ENCODE measurements around the gene DENND2A.
"Not testable (repeated sequence)": the region's sequence is repeated elsewhere in the genome, so short reads cannot be mapped to it uniquely, and the experiment has no call there.

The DENND2A gene

DNA sequence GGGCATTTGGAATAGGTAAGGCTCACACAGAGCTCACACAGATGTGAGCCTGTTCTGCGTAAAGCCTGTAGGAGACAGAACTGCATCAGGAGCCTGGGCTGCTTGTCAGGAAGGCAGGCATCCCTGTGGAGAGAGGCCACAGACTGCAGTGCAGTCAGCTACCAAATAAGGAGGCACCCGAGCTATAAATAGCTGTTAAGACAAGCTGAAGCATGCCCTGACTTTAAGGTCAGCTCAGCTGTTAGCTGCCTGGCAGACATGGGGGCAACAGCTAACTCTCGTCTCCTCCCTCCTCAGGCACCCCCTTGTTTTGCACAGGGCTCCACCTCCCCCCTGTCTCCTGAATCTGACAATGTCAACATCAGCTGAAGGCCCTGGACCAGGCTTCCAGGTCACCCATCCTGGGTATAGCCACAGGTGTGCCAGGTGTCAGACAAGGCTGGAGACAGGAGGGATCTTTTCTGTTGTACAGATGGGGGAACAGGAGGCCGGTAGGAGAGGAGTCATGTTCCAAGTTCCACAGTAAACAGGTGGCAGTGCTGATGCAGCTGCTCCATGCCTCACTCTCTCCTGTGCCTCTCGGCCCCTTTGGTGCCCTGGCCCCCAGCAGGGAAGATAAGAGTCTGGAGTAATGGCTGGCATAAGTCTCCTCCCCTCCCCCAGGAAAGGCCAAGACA, 133.7 kb downstream of the DENND2A start:
- no peak for DNase-seq (ENCODE audit: low read depth)

DNA sequence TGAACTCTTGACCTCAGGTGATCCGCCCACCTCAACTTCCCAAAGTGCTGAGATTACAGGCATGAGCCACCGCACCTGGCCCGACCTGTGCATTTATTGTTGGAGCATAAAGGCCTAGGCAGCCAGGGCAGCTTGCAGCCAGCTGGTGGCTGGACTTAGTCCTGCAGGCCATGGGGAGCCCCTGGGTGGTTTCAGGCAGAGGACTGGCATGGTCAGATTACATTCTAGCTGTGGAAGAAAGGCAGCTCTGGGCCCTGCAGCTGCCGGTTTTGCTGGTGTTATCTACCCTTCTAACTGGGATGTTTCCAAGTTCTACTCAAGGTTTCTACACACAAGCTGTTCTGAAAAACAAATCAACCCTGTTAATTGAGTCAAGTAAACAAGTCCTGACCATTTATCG, 138.6 kb downstream of the DENND2A start:
- DNase-seq (ENCODE audit: low read depth): no peak

DNA sequence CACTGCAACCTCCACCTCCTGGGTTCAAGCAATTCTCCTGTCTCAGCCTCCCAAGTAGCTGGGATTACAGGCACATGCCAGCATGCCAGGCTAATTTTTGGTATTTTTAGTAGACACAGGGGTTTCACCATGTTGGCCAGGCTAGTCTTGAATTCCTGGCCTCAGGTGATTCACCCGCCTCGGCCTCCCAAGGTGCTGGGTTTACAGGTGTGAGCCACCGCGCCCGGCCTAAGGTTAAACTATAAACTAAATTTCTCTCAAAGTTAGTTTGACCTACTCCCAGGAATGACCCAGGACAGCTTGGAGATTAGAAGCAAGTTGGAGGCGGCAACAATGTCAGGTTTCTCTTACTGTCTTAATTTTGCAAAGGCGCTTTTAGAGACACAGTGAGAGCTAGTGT, 142.8 kb downstream of the DENND2A start:
- not testable (repeated sequence) for DNase-seq (ENCODE audit: low read depth)

DNA sequence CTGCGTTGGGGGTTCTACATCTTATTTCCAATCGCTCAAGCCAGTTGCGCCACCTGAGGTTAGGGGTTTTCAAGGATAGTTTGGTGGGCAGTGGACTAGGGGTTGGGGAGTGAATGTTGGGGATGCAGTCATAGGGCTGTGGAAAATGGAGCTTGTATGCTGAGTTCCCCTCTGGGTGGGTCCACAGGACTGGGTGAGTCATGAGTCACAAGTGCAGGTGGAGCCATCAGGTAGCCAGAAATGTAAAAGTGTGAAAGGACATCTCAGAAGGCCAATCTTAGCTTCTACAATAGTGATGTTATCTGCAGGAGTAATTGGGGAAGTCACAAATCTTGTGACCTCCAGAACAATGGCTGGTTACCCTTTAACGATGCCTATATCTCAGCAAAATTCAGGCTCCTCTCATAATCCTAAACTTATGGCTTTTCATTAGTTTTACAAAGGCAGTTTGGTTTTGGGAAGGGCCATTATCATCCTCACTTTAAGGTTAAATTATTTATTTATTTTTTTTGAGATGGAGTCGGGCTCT, 143.3 kb downstream of the DENND2A start:
- DNase-seq (ENCODE audit: low read depth): no peak

DNA sequence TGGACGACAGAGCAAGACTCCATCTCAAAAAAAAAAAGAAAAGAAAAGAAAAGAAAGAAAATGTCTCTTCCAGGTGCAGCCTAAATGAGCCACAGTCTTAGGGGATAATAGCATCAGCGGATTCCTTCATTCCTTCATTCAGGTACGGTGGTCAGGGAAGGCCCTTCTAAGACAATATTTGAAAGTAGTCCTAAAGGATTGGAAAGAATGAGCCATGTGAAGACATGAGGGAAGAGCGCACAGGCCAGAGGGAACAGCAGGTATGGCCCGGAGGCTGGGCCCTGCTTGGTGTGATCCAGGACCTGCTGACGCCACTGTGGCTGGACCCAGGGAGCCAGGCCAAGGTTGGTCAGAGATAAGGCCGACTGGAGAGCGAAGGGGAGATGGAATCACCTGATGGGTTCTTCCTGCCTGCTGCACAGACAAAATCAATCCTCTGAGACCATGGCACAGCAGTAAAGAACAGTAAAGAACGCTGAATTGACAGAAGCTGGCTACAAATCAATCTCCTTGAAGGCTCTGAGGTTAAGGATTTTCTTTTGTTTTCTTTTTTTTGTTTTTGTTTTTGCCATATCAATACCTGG, 145.0 kb downstream of the DENND2A start:
- DNase-seq (ENCODE audit: low read depth): no peak

DNA sequence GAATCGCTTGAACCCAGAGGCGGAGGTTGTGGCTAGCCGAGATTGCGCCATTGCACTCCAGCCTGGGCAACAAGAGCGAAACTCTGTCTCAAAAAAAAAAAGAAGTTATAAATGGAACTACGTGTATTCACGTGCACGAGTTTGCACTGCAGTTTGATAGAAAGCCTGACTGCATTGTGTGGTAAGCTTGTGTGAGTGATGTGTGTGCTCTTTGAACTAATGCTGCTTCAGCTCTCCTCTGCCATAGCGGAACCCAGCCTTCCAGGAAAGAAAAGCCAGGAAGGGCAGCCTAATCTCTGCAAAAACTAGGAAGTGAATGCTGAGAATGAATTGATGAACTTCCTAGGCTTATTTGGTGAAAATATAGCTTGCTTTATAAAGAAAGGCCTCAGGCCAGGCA, 145.7 kb downstream of the DENND2A start:
- DNase-seq (ENCODE audit: low read depth): no peak

DNA sequence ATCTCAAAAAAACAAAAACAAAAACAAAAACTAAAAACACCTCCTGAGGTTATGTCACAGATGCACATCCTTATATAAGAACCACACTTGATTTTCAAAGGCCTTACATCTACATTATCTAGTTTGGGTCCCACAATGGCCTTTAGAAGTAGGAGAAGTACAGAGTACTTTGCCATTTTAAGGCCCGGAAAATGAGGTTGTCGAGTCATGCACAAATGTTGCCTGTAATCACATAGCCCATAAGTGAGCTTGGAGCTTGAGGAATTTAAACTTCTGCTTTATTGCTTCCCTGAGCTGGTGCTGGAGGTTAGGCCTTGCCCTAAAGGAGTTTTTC, 151.6 kb downstream of the DENND2A start:
- DNase-seq (ENCODE audit: low read depth): no peak

DNA sequence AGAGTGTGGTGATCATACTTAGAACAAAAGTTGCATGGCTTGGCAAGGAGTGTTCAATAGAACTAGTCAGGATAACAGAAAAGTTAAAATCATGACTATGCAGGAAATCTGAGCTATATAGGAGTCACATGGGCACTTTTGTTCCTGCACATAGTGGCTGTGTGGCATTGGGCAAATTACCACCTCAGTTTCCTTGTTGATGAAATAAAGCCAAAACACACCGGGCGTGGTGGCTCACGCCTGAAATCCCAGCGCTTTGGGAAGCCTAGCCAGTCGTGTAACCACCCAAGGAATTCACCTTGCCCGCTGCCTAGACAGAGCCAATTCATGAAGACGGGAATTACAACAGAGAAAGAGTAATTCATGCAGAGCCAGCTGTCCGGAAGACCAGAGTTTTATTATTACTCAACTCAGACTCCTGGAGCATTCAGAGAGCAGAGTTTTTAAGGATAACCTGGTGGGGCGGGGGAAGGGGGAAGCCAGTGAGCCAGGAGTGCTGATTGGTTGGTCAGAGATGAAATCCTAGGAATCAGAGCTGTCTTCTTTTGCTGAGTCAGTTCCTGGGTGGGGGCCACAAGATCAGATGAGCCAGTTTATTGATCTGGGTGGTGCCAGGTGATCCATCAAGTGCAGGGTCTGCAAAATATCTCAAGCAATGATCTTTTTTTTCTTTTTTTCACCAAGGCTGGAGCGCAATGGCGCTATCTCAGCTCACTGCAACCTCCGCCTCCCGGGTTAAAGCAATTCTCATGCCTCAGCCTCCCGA, 154.9 kb downstream of the DENND2A start:
- DNase-seq (ENCODE audit: low read depth): no peak

DNA sequence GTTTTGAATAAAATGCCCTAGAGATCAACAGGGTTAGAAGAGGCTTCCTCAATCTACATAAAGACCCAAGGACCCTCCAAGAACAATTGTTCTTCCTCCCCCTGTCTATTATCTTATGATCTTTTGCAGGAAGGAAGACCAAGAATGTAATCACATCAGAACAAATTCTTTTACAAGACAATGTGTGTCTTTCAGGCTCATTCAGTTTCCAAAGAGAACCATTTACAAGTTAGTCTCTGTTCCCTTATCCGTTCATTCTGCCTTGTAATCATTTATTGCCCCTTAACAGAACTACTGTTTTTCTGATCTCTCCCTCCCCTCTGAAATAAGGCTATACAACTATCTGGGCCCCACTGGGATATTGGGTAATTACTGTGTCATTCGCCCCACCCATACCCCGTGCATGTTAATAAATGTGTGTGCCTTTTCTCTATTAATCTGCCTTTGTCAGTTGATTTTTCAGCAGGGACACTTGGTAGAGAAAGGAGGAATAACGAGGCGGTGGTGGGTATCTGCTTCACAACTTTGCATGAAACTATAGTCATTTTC, 155.6 kb downstream of the DENND2A start:
- DNase-seq (ENCODE audit: low read depth): no peak

DNA sequence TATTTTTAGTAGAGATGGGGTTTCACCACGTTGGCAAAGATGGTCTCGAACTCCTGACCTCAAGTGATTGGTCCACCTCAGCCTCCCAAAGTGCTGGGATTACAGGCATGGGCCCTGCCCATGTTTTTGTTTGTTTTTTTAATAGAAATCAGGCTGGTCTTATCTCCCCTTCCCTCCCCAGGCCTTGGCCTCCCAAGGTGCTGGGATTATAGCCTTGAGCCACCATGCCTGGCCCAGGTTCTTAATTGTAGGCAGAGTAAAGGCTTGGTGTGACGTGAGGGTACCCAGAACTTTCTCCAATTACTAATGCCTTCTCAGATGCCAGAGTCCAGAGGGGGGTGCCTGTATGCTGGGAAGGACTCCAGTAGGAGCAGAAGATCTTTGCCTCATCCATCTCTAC, 156.1 kb downstream of the DENND2A start:
- DNase-seq (ENCODE audit: low read depth): no peak

DNA sequence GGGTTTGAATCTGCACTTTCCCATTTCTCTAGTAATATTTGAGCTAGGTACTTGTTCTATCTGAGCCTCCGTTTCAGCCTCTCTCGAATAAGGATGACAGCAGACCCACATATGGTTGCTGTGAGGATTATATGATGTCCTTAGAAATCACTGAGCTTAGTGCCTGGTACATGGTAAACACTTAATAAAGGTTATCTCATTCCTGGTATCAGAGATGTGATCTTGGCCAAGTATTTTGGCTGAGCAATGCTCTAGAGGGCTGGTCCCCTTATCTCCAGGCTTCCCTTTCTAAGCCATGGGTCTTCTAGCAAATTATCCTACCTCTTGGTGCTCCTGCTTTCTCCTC, 160.9 kb downstream of the DENND2A start:
- DNase-seq (ENCODE audit: low read depth): no peak

DNA sequence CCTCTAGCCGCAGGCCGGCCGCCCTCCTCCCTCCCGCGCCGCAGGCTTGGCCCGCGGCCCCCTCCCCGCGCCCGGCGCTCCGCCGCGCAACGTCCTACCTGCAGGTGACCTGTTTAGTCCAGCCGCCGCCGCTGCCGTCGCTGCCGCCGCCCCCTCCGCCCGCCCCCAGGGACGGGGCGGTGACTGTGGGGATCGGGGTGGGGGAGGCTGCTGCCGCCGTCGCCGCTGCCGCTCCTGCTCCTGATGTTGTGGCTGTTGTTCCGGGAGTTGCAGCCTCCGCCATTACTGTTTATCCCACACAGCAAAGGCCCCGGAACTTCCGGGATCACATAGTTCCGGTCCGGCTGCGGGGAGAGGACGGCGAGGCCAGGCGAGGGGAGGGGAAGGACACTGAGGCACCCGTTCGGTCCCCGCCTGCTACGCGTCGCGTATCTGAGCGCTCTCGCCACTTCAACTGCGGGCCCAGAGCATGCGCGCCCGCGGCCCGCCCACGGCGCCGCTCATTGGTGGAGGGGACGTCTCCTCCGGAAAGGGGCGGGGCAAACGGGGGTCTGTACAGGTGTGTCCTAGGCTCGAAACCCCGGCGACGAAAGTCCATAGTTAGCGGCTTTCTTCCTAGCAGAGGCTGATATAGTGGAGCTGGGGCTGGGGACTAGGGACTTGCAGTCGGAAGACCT, 161.4 kb downstream of the DENND2A start, which contains the start of gene MKRN1:
MKRN1 (minus strand) TSS at position 444 of the 677 bp plus-strand sequence; CDS start at position 283, 161 bp downstream.
- DNase-seq (ENCODE audit: low read depth): peak; percentile 56

DNA sequence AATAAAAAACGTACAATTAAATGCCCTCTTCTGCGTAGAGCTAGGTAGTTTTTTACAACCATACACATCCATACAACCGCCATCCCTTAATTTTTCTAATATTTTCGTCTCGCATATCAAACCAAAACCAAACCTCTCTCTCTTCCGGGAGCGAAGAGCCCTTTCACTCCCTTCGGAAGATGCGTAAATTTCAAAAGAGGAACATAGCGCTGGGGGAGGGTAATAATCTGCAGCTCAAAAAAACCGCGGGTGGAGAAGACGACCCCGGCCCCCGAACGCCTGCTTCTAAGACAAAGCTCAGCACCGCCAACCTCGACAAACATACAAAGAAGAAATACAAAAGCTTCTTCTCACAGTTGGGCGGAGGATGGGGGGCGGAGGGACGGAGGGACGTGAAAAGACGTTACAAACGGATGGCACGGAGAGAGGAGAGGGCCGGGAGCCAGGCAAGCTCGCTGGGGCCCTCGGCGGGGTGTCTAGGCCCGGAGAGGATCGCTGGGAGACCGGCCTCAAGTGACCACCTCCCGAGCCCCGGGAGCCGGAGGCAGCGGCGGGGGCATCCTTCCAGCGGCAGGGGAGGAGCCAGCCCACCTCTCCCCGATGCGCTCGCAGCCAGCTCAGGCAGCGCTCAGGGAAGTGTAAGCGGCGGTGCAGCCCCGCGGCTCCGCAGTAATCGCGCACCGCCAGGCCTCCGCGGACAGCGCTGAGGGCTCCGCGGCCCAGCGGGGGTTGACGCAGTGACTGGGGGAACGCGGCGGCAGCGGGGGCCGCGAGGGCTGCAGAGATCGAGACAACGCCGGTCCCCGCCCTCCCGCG, 162.2 kb downstream of the DENND2A start:
- no peak for DNase-seq (ENCODE audit: low read depth)

DNA sequence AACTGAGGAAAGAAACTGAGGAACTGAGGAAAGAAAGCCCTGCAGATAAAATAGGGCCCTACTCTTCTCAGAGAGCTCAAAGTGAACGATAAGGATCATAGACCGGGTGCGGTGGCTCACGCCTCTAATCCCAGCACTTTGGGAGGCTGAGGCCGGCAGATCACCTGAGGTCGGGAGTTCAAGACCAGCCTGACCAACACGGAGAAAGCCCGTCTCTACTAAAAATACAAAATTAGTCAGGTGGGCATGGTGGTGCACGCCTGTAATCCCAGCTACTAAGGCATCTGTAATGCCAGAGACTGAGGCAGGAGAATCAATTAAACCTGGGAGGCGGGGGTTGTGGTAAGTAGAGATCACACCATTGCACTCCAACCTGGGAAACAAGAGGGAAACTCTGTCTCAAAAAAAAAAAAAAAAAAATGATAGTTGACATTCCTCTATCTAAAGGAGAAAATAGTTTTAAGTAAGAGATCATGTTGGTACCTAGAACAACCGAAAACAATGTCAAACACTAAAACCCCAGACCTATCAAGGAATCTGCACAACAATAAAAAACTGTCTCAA, 163.8 kb downstream of the DENND2A start:
- no peak for DNase-seq (ENCODE audit: low read depth)

DNA sequence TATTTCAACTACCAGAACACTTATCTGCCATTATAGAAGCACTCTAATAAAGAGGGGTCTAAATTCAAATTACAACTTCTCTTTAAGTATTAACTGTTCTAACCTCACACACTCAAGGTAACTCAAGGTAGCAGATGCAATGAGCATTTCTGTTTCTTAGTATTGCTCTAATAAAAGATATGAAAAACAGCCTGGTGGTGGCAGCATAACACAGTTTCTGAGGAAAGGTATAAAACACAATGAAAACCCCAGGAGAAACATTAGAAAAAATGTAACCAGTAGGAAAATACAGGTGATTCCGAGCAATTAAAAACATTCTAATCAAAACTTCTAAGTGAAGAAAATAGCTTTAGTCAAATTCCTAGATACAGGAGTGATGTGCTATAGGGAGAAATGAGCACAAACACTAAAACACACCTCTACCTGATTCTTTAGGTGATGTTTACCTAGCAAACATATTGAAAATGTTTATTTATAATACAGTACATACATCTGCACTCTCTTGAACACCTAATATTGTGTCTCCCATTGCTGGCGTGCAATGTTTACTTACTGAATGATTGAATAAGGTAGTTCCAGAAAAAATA, 164.8 kb downstream of the DENND2A start:
- DNase-seq (ENCODE audit: low read depth): no peak
